GM18502 (cell line): Measurements from ENCODE around the gene FGF12.
"Not testable (repeated sequence)": the region's sequence is repeated elsewhere in the genome, so short reads cannot be mapped to it uniquely, and the experiment has no call there.

ENCODE experiments used
- ATAC-seq: cut with Tn5 transposase; IDR thresholded peaks from one replicate; pipeline ENCODE4 v1.9.1; 2021; ENCODE audit warnings: mild to moderate bottlenecking; ENCODE audit not compliant: unreplicated experiment, poor library complexity

Gene FGF12

DNA sequence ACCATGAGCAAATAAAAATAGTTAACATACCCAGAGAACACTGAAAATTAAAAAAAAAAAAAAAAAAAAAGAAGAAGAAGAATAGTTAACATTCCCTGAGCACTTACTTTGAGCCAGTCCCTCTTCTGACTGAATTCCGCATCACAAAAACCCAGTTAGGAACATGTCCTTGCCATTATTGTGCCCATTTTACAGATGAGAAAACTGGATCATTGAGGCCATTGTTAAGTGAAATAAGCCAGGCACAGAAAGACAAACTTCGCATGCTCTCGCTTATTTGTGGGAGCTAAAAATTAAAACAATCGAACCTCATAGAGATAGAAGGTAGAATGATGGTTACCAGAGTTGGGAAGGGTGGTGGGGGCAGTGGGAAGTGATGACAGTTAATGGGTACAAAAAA lies 119.5 kb downstream of the FGF12 start:
- no peak for ATAC-seq

DNA sequence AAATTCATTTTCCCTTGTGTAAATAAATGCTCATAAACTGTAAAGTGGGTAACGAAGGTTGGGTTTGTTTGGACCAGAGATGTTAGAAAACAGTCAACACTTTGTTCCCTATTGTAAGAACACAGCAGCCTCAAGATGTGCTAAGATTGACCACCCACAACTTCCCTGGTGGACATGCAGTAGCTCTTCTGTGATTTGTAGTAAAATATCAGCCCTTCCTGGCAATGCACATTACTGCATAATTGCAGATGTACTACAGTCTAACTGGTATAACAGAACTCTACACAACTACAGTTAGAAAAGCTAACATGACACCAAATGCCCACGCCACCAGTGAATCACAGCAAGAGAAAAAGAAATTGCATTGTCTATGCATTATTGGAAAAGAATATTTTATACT lies 129.4 kb downstream of the FGF12 start:
- no peak for ATAC-seq

DNA sequence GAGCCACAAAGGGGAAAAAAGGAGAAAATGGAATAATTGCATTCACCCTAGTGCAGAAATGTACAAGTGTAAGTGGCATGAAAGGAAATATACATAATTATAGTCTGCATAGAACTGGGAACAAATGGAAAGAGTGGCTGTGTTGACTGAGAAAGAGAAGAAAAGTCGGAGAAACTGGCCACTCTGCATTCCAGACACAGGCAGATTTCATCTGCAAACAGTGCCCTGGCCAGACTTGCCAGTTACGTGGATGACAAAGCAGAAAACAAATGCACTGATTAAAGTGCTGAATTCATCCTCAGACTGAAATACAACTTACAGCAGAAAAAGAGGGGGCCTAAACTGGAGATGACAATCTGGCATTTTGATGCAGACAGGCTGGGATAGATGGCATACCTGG lies 129.8 kb downstream of the FGF12 start:
- no peak for ATAC-seq

DNA sequence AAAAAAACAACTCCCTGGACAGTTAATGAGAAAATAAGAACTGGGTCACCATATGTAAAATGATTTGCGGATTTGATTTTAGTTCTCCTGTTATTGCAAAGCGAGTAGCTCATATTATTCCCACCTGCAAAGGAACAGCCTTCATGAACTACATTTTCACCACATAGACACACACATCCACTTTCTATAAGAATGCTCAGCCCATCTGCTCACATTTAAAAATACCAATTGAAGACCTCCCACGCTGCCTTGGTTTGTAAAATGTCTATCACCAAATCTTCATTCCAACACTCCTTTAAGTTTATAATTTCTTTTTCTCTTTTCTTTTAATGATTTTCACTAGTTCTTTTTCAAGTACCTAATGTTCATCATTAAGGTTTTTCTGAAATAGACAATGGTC lies 148.6 kb downstream of the FGF12 start:
- no peak for ATAC-seq

DNA sequence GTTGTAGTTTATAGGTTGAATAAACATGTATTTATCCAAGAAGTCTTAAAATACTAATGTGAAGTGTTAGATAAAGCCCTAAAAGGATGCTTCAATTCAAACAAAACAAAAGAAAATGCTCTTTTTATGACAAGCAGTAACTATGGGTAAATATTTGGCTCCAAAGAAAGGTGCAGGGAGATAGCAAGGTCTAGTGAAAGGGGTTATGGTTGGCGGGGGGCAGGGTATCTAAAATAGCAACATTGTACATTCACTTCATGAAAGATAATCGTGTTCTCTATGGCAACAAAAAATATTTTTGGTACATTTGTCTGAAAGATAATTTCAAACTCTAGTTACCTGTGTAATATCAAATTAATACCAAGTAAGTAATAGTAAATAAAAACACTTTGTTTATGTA lies 149.5 kb downstream of the FGF12 start:
- no peak for ATAC-seq

DNA sequence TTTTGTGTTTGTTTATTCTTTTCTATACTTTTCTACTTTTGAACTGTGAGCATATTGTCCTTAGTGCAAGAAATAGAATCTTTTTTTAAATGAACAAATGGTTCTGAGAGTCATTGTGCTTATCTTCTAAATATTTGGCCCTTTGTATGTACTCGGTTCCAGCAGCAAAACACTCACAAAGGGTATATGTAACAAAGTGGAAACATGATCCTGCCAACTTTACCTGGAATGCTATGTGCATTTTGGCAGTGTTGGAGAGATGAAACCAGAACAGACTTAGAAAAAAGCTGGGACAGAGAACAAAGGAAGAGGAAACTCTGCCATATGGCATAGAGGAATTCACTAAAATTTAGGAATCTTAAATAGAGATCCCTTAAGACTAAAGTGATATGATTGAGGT lies 150.1 kb downstream of the FGF12 start:
- no peak for ATAC-seq

DNA sequence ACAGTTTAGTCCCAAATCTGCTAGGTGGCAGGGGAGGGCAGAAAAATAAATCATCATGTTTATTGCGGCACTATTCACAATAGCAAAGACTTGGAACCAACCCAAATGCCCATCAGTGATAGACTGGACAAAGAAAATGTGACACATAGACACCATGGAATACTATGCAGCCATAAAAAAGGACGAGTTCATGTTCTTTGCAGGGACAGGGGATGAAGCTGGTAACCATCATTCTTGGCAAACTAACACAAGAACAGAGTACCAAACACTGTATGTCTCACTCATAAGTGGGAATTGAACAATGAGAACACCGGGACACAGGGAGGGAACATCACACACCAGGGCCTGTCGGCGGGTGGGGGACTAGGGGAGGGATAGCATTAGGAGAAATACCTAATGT lies 150.6 kb downstream of the FGF12 start:
- ATAC-seq = not testable (repeated sequence)

DNA sequence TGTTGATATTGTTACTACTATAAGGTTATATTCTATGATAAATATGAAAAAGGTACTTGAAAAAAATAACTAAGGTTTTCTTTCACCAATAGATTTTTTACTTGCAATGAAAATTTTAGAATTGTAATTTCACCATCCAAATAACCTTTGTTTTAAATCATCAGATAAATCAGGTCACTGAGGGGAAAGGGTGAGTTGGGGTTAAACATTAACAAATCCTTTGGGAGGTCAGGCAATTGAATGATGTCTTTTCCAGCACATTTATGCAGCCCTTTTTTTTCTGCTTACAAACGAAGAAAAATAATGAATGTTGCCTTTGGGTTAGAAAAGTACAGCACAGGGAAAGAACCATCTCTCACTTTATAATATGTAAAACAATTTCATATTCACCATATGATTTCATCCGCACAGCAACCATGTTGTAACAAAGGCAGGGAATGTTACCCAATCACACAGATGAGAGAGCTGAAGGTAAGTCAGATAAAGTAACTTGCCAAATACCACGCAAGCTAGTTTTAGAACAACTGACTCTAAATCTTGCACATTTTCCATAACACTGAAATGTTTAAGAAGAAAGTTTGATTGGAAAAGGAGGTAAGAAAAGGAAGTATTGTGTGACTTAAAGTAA lies 151.3 kb downstream of the FGF12 start:
- no peak for ATAC-seq

DNA sequence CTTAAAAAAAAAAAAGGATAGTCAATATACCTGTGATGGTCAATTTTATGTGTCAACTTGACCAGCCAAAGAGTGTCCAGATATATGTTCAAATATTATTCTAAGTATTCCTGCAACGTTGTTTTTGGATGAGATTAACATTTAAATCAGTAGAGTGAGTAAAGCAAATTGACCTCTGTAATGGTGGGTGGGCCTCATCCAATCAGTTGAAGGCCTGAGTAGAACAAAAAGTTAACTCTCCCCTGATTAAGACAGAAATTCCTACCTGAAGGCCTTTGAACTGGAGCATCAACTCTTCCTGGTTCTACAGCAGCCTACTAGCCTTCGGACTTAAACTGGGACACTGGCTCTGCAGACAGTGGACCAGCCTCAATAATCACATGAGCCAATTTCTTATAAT lies 154.1 kb downstream of the FGF12 start:
- ATAC-seq = no peak

DNA sequence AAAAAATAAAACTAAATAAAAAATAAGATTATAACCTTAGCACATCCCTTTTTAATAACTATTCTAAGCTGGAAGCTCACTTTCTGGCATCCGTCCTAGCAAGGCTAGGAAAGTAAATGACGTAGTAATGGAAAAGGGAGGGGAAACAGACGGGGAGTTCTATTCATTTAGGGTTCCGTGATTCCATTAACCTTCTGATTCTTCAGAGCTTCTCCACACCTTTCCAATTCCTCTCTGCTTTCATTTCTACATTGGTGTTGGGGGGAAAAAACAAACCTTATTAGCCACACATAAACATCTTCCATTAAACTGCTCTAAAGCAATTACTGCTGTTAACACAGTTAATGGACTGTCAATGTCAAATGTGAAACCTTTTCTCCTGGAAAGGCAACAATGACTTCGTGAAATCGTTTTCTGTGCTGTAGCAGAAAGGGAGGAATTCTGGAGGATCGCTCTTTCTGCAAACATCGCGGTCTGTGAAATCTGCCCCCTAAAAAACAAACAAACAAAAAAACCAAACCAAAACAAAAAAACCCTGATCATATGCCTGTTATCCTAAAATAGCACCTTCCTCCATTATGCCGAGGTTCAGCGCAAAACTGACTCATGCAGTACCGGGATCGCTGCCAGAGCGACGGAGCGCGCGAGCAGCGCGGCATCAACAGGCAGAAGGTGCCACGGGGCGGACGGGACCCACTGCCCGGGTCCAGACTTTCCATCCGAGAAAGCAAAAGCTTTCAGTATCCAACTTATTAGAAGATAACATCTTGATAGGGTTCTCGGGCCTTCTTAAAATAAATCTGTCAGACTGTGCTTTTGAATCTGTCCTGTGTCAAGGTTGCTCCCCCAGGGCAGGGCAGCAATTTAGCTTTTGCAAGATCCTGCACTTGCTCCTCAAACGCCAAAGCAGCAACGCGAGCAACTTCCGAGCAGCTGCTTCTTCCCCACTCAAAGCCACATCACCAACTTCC lies 156.2 kb downstream of the FGF12 start:
- ATAC-seq = no peak

DNA sequence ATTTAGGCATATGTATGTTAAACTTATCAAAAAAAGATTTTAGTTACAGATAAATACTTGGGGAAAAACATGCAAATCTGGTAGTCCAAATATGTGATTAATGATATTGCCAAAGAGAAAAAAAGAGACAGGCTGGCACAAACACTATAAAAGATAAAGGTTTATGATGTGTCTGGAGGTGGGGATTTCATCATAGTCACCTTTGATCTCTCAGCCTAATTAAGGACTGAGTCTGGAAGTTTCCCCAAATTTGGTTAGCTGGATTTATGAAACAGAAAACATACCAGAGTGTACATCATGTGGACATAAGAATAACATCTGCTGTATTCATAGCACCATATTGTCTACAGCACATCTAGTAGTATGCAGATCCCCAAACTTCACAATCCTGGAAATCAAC lies 157.0 kb downstream of the FGF12 start:
- no peak for ATAC-seq

DNA sequence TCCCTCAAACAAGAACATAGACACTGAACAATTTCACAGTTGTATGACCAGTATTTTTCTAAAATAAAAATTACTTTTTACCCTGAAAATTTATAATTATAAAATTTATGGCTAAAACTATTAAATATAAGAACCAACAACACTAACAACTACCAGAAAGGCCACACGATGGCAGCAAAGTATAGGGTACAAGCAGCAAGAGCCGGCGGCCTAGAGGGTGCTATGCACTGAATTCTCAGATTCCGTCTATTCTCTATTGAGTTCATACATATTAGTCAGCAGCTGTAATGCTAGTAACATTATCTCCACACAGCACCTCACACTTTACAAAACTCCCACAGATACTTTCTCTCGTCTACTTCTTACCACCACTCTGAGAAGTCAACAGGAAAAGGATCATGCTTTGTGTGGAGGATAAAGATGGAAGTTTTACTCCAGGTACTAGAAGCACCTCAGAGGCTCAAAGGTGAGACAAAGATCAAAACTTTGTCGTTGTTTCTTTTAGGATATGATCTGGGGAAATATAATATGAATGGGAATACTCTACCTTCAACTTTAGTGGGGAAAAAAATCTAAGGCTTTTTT lies 160.5 kb downstream of the FGF12 start:
- peak; percentile 85 for ATAC-seq

DNA sequence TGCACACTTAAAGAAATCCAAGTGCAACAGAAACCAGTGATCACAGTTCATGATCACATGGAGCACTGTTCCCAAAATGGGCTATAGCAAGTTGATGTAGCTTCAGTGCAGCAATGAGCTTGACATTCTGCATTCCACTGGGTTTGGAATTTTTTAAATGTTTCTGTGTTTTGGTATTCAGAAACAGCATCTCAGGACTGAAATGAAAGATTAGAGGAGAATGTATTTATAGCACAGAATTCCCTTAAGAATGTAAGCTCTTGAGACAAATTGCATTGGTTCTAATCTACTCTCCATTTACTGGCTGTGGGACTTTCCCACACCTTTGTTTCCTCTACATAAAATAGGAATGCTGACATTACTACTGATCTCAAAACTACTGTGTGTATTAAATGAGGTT lies 162.7 kb downstream of the FGF12 start:
- ATAC-seq = no peak

DNA sequence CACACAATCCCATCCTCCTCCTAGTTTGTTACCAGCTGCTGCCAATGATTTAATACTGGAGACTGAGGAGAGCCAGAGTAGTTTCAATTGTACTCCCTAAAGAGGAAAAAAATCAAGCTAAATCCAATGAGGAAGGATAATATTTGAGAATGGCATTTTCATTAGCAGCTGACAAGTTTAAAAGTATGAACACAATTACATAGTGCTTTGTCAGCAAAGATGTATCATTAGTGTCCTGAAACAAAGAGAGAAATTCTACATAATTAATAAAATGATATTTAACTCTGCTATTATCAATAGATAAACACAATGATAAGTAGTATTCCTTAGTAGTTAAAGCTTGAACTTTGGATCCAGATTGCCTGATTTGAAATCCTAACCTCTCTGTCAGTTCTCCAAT lies 163.9 kb downstream of the FGF12 start:
- ATAC-seq = no peak

DNA sequence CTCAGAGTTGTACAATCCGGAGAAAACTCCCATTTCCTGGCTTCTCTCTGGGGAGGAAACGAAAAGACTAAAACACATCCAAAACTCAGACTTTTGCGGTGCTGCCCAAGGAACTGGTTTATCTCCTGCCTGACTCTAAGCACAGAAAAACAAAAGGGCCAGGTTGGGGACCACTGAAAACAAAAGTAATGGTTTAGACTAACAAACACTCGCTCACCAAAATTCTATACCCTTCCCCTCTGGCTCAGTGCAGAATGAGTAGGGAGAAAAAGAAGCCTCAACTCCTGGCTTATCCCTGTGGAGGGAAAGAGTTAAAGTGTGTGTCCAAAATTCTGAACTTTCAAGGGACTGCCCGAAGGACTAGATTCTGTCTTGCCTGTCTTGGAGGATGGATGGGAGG lies 173.6 kb downstream of the FGF12 start:
- no peak for ATAC-seq

DNA sequence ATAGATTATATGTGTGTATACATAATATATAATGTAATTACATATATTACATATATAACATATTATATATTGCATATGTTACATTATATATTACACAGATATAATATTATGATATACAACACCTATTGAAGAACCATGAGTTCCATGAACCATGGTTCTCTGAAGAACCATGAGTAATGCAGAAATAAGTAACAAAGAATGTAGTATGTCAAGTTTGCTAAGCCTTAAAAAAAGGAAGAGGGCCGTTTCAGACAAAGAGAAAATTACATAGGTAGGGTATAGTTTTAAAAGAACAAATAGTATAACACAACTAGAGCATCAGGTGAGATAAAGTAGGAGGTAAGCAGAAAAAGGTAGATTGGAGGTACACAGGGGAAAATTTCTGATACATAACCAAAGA lies 177.0 kb downstream of the FGF12 start:
- ATAC-seq = no peak

DNA sequence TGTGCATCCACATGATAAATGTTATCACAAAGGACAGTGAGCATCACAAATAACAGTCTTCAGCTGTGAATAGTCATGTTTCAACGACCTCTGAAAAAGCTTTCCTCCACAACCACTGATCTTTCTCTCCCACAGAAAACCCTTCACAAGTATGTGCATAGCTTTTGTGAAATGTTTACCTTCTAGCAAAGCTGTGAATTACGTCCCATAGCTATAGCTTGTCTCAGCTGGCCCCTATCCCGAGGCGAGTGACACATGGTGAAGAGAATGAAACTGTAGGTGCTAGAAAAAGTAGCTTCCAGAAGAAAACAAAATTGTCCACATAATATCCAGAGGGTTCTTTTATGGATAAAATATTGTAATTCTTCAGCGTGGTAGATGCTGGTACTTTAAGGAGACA lies 182.0 kb downstream of the FGF12 start:
- ATAC-seq = no peak

DNA sequence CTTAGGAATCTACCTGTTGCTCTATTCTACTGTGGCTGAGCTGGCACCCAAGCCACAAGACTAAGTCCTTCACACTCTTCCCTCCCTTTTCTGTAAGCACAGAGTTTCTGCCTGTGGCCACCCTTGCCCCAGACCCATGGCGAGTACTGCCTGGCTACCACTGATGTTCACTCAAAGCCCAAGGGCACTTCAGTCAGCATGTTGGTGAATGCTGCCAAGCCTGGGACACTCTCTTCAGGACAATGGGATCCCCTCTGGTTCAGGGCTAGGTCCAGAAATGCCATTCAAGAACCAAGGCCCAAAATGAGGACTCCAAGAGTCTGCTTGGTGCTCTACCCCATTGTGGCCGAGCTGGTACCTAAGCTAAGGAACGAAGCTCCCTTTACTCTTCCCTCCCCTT lies 184.2 kb downstream of the FGF12 start:
- no peak for ATAC-seq

DNA sequence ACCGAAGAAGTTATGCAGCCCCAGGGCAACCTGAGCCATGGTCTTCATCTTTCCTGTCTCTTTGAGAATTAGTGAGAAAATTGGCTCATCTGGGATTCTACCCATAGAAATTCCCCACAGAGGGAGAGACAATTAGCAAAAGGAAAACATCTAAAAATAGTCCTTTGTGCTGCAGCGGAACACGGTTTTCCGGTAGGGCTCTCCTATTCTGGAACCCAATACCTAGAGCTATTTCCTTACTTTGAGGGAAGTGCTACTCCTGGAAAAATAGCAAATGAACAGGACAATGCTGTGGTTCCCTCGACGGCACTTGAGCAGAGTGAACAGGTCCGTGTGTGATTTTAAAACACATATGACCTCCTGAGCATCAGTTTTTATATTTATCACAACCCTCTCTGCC lies 210.5 kb downstream of the FGF12 start:
- ATAC-seq = no peak

DNA sequence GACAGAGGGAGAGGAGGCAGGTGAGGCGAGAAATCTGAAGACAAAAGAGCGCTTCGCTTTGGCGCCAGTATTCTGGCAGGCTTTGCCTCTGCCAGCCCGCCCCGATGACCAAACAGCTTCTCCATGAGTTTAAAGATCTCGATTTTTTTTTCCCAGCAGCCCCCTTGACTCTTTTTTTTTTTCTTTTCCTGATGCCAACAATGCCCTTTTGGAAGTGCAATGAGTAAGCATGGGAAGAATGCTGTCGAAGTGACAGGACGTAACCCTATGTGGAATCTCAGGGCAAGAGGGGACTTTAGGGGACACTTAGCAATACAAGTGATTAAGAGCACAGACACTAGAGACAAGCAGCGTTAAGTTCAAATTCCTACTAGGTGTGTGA lies 211.7 kb downstream of the FGF12 start:
- no peak for ATAC-seq
